GM18873 (cell line): ENCODE measurements around the gene DEPDC1B.
A peak's percentile ranks its signal among the peaks of the same experiment; 100 is the strongest.
"Not testable (repeated sequence)": the region's sequence is repeated elsewhere in the genome, so short reads cannot be mapped to it uniquely, and the experiment has no call there.

Experiments used
- ATAC-seq: cut with Tn5 transposase; IDR thresholded peaks from one replicate; pipeline ENCODE4 v1.9.1; 2021; ENCODE audit warnings: mild to moderate bottlenecking, moderate library complexity, moderate number of reproducible peaks; ENCODE audit not compliant: unreplicated experiment, low FRiP score

DEPDC1B gene

DNA sequence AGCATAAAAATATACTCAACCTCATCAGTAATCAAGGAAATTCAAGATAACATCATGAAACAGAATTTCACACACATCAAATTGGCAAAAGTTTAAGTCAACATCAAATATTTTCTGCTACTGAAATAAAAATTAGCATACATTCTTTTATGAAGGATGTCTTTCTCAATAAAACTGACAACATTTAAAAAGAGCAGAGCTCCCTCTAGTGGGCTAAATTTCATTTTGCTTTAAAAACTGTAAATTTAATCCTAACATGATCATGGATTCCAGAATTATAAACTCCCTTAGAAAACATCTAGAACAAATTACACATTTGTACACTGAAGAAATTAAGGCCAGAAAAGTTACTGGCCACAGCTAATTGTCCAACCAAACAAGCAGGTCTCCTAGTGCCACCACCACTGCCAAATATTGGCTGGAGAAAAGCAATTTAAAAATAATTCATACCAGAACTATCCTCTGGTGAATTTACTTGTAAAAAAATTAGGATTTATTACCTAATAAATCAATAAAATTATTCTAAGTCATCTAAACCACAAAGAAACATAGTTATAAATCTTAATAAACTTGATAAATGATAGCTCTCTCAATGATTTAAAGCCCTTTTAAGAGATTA lies 31.2 kb downstream of the DEPDC1B start:
- ATAC-seq, result no peak

DNA sequence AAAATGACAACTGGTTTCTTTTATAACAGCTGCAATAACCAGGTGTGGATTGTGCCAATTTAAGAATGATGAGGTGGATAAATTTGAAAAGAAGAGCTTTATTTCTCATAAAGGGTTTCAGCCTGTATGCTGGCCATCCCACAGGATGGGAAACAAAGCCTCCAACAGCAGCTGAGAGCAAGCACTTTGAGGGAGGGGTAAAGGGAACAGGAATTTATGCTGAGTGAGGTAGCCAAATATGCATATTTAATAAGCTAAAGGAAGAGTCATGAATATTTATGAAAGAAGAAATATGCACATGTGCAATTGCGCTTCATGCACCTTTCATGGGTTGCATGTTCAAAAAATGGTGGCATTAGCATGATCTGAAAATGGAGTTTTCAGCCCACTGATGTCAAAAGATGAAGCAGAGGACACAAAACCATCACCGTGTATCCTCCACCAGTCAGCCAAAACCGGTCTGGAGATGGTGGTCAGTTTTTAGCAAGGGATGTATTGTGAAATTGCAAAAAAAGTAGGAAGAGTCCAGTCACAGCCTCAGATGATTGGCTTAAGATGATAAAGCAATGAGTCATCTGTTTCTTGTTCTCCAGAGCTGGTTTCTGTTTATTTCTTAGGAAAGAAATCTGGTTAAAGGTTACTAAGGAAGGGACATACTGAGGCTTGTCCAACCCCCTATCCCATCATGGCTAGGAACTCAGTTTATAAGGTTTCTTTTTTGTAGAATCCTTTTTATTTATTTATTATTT lies 47.9 kb downstream of the DEPDC1B start:
- ATAC-seq, result no peak

DNA sequence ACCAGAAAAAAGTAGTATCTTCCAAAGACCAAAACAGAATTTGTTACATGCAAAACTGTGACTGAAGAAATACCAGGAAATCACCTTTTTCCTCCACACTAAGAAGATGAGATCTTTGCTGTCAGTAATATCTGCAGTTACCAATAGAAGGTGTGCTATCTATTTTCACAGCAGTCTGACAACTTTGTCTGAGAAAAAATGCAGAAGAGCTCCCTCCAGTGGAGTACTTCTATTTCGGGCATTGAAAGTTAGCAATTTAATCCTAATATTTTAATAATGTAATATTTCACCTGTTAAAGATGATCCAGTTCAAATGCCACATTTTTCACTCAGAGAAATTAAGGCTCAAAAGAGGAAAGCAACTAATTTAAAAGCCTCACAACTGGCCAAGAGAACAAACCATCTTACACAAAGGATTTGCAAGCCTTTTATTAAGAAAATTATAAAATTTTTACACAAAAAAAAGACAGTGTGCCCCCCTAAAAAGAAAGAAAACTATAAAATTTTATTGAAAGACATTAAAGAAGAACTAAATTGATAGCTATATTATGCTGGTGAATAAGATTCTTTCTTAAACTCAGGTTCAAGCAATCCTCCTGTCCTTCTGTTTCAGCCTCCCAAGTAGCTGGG lies 50.6 kb downstream of the DEPDC1B start:
- ATAC-seq, result peak; percentile 62

DNA sequence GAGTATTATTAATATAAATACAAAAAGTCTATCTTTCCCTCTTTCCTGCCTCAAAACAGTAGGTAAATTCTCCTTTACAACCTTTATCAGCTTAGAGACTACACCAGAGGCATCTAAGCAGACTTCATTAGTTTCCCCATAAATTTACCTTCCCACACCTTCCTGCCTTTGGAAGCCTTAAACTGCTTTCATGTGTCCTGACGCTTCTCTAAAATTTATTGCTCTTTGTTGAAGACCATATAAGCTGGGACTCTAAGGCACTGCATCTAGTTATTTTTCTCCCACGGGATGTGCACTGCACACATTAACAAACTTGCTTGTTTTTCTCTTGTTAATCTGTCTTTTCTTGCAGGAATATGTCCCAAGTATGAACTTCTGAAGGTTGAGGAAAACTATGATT lies 51.8 kb downstream of the DEPDC1B start:
- no peak for ATAC-seq

DNA sequence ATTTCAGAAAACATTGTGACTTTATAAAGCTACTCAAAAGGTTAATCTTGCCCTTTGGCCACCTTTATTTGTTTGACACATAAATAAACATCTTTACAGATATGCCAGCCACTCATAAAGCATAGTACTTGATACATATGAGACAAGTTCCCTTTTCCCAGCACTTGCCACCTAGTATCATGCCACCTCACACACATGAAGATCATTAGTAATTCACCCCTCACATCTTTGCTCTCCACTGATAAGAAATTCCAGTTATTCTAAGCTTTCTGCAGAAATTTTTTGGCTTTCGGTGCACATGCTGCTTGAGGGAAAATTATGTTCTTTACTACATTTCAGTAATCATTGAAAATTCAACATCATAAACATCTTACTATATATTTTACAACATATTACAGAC lies 59.1 kb downstream of the DEPDC1B start:
- no peak for ATAC-seq

DNA sequence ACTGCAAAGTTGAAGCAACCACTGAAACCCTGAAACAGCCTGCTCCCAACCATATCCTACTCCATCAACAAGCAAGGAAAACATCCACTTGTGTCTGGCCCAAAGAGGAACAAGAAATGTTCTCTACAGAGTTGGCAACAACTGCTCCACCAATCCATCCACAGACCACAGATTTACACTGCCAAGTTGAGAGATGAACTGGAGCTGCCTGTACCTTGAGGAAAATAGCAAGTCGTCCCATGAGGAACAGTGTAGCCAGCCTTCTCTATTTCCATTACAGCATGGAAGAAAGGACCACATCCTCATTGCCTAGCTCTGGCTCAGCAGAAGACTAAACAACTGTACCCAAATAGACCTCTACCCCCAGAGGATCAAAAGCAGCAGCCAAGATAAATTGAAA lies 60.4 kb downstream of the DEPDC1B start:
- ATAC-seq, result no peak

DNA sequence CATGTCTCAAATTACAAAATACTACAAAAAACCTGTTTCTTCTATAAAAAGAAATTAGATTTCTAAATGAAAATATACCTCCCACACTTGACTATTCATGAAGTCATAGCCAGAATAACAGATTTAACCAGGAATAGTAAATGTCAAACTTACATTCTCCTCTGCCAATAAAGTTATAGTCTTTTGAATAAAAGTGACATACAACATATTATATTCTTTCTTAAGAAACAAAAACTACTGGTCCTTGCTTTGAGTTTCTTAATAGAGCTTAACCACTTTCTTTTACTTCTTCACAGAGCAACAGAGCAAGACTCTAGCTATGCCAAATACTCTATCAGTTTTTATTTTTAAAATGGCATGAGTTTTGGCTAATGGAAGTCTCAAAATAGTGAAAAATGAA lies 61.7 kb downstream of the DEPDC1B start:
- no peak for ATAC-seq

DNA sequence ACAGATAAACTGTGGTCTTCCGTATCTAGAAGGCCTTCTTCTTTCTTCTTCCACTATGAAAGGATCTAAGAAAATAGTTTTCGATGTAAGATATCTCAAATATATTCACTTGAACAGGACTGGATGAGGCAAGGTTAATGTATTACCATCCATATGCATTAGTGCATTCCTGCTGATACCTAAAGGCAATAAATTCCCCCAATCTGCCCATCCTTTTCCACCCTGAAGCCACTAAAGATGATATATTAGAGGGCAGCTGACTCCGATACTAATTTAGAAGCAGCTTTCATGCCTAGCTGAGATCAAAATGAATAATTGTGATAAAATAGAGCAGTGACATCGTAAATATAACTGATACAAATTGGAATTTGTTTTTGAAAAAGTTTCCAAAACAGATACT lies 63.3 kb downstream of the DEPDC1B start:
- no peak for ATAC-seq

DNA sequence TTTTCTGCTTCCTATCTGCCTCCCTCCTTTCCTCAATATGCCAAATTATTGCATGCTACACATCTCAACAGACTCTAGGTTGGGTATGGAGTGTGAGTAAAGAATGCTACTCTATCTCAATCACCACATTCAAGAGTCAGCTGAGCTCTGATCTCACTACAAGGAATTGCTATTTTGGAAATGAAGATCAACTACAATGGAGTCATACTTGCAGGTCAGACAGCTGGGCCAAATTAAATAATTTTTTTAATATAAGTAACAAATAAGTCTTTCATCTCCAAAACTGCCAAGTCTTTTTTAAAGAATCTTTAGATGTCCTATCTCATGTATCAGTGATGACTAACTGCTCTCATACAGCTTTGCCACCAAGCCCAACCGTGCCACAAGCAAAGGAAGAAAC lies 64.0 kb downstream of the DEPDC1B start:
- ATAC-seq, result no peak

DNA sequence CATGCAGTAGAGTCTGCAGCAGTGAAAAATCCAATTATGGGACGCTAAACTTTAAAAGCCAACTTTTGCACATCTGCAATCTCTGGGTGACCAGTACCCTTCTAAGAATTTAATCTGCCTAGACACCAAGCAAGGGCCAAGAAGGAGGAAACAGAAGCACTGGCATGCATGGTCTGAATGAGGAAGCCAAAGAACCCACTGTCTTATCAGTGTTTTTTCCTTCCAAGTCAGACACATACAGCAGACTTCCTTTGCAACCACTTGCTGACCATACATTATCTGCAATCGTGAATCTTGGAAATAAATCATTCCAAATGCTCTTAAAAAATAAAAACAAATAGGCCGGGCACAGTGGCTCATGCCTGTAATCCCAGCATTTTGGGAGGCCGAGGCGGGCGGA lies 65.9 kb downstream of the DEPDC1B start:
- no peak for ATAC-seq

DNA sequence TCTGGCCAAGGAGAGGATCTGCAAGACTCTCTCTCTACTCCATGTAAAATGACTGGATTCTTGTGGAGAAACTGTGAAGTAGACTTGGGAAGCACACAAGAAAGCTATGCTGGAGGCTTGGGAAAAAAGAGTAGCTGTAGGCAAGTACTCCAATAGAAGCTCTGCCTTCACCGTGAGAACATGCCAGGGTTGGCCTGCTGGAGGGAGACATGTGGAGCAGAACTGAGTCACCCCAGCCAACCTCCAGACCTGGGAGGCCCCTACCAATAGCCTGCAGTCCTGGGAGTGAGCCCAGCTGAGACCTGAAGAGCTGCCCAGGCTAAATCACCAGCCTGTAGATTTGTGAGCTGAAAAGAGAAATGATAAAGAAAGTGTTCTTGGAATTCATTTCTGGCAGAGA lies 66.6 kb downstream of the DEPDC1B start:
- no peak for ATAC-seq

DNA sequence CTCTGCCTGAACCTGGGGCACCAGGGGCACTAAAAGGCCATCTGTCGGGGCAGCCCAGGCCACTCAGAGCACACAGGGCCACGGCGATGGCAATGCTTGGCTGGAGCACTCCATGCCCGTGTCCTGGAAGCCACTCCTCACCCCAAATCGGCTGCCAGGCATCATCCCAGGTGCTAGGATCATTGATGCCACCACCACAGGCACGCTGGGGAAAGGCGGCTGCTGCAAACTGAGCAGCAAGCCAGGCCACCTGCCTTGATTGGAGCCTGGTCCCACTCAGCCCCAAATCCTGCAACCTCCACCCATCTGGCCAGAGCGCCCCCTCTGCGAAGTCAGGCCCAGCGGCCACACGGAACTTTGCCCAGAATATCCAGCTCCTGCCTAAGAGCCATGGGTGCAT lies 67.8 kb downstream of the DEPDC1B start:
- no peak for ATAC-seq

DNA sequence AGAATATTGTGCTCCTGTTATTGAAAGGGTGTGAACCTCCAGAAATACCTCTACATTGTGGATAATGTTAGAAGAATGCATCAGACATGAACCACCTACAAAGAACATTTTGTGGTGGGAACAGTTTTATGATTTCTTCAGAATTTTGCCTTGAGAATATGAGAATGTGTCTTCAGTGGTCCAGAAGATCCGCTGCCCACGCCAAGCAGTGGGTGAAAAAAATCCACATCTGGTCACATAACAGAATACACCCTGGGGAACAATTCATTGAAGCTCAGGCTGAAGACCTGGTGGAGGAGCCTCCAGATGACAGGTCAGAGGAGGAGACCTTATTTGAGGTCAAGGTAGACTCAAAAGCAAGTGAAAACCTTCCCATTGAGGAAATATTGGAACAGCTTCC lies 69.1 kb downstream of the DEPDC1B start:
- ATAC-seq, result no peak

DNA sequence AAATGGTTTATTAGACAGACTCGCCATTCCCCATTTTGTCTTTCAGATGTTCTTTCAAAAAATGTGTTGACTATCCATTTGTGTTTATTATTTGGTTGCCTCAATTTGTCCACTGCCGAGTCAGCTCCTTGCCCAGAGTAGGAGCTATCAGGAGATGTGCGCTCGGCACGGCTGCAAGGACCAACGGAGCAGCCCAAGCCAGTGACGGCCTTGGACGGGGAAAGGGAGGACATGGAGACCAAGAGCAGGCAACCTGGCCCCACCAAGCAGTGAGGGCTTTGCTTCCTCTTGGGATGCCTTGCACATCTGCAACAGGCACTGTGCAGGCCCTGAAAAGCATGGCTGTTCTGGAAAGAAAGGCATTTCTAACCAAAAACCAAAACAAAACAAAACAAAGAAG lies 69.8 kb downstream of the DEPDC1B start:
- no peak for ATAC-seq

DNA sequence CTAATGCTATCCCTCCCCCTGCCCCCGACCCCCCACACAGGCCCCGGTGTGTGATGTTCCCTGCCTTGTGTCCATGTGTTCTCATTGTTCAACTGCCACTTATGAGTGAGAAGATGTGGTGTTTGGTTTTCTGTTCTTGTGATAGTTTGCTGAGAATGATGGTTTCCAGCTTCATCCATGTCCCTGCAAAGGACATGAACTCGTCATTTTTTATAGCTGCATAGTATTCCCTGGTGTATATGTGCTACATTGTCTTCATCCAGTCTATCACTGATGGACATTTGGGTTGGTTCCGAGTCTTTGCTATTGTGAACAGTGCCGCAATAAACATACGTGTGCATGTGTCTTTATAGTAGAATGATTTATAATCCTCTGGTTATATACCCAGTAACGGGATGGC lies 75.1 kb downstream of the DEPDC1B start:
- ATAC-seq, result not testable (repeated sequence)

DNA sequence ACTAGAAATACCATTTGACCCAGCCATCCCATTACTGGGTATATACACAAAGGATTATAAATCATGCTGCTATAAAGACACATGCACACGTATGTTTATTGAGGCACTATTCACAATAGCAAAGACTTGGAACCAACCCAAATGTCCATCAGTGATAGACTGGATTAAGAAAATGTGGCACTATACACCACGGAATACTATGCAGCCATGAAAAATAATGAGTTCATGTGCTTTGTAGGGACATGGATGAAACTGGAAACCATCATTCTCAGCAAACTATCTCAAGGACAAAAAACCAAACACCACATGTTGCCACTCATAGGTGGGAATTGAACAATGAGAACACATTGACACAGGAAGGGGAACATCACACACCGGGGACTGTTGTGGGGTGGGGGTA lies 79.2 kb downstream of the DEPDC1B start:
- ATAC-seq, result not testable (repeated sequence)

DNA sequence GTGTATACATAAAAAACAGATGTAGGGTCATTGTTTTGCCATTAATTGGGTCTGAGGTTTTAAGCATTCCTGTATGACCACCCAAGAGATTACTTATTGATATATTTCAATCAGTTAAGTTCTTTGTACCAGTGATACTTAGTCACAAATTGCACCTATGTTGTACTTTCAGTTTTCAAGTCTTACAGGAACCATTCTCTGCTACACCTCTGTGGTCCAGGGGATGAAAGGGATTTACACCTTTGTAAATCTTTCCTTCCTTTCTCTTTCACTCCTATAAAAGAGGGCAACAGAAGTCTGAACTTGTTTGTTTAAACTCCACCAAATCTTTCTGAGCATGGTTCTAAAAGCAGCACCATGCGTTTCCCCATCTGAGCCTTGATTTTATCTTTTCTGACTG lies 86.1 kb downstream of the DEPDC1B start:
- ATAC-seq, result no peak

DNA sequence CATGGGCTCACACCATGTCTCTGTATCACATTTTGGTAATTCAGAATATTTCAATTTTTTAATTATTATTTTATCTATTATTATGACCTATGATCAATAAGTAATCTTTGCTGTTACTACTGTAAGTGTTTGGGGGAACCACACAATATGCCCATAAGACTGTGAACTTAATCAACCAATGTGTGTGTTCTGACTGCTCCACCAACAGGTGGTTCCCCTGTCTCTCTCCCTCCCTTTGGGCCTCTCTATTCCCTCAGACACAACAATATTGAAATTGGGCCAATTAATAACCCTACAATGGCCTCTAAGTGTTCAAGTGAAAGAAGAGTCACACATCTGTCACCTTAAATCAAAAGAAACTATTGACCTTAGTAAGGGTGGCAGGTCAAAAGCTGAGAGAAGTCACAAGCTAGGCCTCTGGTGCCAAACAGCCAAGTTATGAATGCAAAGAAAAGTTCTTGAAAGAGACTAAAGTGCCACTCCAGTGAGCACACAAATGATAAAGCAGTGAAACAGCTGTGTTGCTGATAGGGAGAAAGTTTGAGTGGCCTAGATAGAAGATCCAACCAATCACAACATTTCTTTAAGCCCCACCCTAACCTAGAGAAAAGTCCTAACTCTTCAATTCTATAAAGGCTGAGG lies 88.7 kb downstream of the DEPDC1B start:
- ATAC-seq, result no peak

DNA sequence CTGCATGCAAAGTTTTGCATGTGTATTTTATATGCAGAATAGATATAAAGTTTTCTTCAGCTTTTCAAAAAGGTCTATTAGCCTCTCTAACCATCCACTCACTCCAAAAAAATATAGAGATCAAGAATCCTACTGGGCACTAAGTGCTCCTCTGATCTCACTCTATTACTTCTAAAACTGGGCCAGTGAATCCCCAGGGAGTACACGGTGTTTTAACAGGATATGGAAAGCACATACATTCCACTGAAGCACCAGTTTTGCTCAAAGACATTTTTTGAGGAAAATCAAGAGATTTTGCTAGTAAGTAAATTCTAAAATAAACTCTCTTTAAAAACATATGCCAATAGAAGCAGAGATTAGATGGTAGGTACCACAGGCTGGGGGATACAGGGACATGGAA lies 95.2 kb downstream of the DEPDC1B start:
- no peak for ATAC-seq

DNA sequence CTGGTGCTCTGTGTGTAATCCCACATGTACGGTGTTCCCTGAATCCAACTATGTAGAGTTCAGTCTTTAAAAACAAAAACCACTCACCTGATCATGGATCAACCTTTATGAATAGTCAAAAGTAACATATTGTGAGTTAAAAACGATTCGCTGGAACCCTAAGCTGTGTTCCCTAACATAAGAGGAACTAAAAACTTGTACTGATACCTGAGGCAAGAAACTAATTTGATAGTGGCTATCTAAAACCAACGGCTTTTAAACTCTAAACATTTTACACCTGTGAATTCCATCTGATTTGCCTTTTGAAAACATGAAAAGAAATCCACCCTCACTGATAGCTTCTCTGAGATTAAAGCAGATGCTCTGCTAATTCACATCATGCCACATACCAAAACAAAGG lies 101.5 kb downstream of the DEPDC1B start:
- ATAC-seq, result no peak

DNA sequence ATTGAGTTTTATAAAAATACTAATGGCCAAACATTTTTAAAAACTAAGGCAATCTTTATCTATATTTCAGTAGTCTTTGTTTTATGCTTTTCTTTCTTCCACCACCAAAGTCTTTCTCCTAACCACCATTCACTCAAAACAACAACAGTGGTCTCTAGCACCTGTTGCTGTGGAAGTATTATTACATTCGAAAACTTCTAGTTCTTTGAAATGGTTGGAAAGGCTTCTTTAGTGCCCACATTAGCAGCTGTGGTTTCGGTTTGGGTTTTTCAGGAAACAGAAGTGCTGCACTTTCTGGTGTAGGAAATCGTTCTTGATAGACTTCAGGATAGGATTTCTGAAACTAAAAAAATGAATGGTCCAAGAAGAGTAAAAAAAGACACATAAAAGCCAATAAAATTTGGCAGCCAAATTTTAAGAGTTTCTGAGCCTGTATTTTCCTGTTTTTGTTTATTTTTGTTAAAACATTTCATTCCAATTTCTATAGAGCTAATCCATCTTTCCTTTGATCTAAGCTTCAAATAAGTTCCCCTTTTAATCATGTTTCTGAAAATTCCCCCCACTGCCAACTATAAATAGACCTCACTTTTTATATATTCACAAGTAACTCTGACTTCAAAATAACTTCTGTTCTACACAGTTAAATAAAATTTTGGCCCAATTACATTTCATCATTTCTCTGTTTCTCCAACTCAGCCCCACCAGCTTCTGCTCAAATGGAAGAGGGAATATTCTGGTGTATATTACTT lies 102.2 kb downstream of the DEPDC1B start:
- ATAC-seq, result peak; percentile 74
